Esophagus squamous epithelium (tissue), 5 donors: Measurements from ENCODE around the gene CFAP206. TPM values are rescaled to one million over a fixed set of nuclear protein-coding genes. Genes with fewer than 3 reads are reported as not detected.
"Not testable (repeated sequence)": the region's sequence is repeated elsewhere in the genome, so short reads cannot be mapped to it uniquely, and the experiment has no call there.

Source experiments
- DNase-seq: peaks from one replicate; lab custom pipeline; 2025; lab: John Stamatoyannopoulos, UW
- H3K27ac ChIP-seq, 4 donors: fragments of 200-600 bp; sonication (generic); one replicate each; pipeline ENCODE4 v1.5.1; 2016 to 2019; ENCODE audit warnings: mild to moderate bottlenecking in 1 of 4
- H3K27me3 ChIP-seq, 4 donors: fragments of 200-600 bp; sonication (generic); 1 replicate in 3 of 4; 2 replicates in 1 of 4; pipeline versions ENCODE4 v1.5.1 to v1.6.0; 2017 to 2021; ENCODE audit warnings: antibody characterized with exemption in 1 of 4
- H3K36me3 ChIP-seq, 3 donors: fragments of 200-600 bp; sonication (generic); one replicate each; pipeline ENCODE4 v1.5.1; 2016 to 2019
- H3K4me1 ChIP-seq, 3 donors: fragments of 200-600 bp; sonication (generic); one replicate each; pipeline ENCODE4 v1.5.1; 2017 to 2019
- H3K4me3 ChIP-seq, 4 donors: fragments of 200-600 bp; sonication (generic); 1 replicate in 3 of 4; 2 replicates in 1 of 4; pipeline ENCODE4 v1.5.1; 2016 to 2019; ENCODE audit warnings: mild to moderate bottlenecking in 2 of 4, moderate library complexity in 1 of 4
- H3K9me3 ChIP-seq, 3 donors: fragments of 200-600 bp; sonication (generic); one replicate each; pipeline ENCODE4 v1.5.1; 2016 to 2019
- POLR2A ChIP-seq, 4 donors: fragments of 450-650 bp; IDR thresholded peaks; one replicate each; pipeline ENCODE4 v1.6.1; 2017; ENCODE audit warnings: antibody characterized with exemption in 4 of 4, mild to moderate bottlenecking in 4 of 4, moderate library complexity in 3 of 4
- WGBS, 2 donors: methylation state at CpG; one replicate each; pipeline ENCODE4 v1.1.5; 2018; 5-methylcytosine and 5-hydroxymethylcytosine counted together
- intact Hi-C: fragments of 100-400 bp; cut with DNase I; formaldehyde crosslinking; loops from one replicate; pipeline ENCODE4 v1.15.0; 2022
- total RNA-seq, 4 donors: library from RNA; depleted of rRNA; stranded (reverse); fragments of >200 nt; gene quantifications; one replicate each; pipeline ENCODE4 v1.1.0, GENCODE V29; 2016
- TF ChIP-seq, protein P1 (sequence below), 6 experiments: fragments of 450-650 bp in 4 of 6; fragments of 200-600 bp in 2 of 6; sonication (generic) in 2 of 6; IDR thresholded peaks; one replicate each; pipeline ENCODE4 v1.5.1; 2016 to 2019; ENCODE audit warnings: antibody characterized with exemption in 6 of 6, mild to moderate bottlenecking in 4 of 6, moderate library complexity in 4 of 6
- donor health status: DM: yes; HTN: yes; CAD: no.

CFAP206 gene
- total RNA-seq, 4 donors from 2014 or later: 0.26 TPM; not detected in 3

DNA sequence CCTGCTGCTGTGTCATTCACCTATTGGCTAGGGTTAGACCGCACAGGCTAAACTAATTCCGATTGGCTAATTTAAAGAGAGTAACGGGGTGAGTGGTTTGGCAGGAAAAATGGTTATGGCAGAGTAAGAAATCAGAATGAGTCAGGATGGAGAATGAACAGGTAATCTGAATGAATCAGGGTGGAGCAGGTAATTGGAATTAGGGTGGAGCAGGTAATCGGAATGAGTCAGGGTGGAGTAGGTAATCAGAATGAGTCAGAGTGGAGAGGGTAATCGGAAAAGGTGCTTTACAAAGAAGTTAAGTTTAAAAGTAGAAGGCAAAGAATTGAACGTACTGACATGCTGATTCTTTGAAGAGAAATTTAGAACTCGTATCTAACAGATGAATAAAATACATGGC is 76.7 kb downstream of the CFAP206 start:
- H3K27ac ChIP-seq: no peak overlapping the region
- no peak for TF ChIP-seq POLR2A (IDR thresholded peaks at IDR 0.05)
- H3K4me3 ChIP-seq: no peak overlapping the region
- H3K4me1 ChIP-seq: no peaks in the 10 kb centered on the region
- intact Hi-C loops: no loop called here
- peaks cover 0 to 15% (median 12%) of the 10 kb centered on the region in 3 donors for H3K9me3 ChIP-seq
- WGBS, 2 donors: 74 to 79% methylated on average over 7 of the region's 7 CpGs
- peaks cover 0 to 20% (median 0%) of the 10 kb centered on the region in 3 donors for H3K36me3 ChIP-seq
- no peaks in the 10 kb centered on the region for H3K27me3 ChIP-seq
- no peak for DNase-seq

DNA sequence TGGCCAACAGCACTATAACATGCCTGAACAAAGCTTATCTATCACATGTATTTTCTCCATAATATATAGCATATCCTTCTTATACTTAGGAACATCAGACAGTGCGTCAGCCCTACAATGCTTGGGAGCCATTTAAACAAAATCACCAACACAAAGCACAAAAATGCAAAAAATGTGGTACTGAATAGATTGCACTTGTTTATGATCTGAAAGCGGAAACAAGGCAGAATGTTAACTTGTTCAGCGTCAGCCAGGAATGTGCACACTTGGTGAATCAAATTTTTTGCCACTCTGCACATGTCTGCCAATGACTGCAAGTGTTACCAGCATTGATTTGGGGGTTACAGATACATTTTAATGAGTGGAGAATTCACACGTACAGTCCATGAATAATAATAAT is 79.8 kb downstream of the CFAP206 start:
- Histone ChIP-seq H3K9me3 (peaks cover 0 to 15% (median 12%) of the 10 kb centered on the region in 3 donors), H3K27ac (no peak overlapping the region), H3K4me1 (no peaks in the 10 kb centered on the region), H3K36me3 (peaks cover 0 to 31% (median 0%) of the 10 kb centered on the region in 3 donors), H3K4me3 (no peak overlapping the region), H3K27me3 (no peaks in the 10 kb centered on the region)
- no peak for DNase-seq
- no peak for TF ChIP-seq POLR2A (IDR thresholded peaks at IDR 0.05)
- TF ChIP-seq, protein P1, sequence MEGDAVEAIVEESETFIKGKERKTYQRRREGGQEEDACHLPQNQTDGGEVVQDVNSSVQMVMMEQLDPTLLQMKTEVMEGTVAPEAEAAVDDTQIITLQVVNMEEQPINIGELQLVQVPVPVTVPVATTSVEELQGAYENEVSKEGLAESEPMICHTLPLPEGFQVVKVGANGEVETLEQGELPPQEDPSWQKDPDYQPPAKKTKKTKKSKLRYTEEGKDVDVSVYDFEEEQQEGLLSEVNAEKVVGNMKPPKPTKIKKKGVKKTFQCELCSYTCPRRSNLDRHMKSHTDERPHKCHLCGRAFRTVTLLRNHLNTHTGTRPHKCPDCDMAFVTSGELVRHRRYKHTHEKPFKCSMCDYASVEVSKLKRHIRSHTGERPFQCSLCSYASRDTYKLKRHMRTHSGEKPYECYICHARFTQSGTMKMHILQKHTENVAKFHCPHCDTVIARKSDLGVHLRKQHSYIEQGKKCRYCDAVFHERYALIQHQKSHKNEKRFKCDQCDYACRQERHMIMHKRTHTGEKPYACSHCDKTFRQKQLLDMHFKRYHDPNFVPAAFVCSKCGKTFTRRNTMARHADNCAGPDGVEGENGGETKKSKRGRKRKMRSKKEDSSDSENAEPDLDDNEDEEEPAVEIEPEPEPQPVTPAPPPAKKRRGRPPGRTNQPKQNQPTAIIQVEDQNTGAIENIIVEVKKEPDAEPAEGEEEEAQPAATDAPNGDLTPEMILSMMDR (IDR thresholded peaks at IDR 0.05): no peak
- intact Hi-C loops: no loop called here
- WGBS, 2 donors: 91 to 92% methylated on average over 4 of the region's 4 CpGs

DNA sequence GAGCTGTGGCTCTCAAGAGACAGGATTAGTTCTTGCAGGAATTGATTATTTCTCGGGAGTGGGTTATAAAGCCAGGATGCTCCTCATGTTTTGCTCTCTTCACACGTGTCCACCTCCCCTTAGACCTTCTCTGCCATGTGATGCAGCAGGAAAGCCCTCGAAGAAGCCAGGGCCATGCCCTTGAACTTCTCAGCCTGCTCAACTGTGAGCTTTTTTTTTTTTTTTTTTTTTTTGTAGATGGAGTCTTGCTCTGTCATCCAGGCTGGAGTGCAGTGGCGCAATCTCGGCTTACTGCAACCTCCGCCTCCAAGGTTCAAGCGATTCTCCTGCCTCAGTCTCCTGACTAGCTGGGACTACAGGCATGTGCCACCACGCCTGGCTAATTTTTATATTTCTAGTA is 81.6 kb downstream of the CFAP206 start:
- H3K27me3 ChIP-seq, DNase-seq, H3K4me3 ChIP-seq, H3K4me1 ChIP-seq, intact Hi-C loops, H3K9me3 ChIP-seq, H3K27ac ChIP-seq: not testable (repeated sequence)
- 93% methylated on average over 7 to 8 of the region's 8 CpGs for WGBS, 2 donors
- peaks cover 0 to 24% (median 0%) of the 10 kb centered on the region in 3 donors for H3K36me3 ChIP-seq

DNA sequence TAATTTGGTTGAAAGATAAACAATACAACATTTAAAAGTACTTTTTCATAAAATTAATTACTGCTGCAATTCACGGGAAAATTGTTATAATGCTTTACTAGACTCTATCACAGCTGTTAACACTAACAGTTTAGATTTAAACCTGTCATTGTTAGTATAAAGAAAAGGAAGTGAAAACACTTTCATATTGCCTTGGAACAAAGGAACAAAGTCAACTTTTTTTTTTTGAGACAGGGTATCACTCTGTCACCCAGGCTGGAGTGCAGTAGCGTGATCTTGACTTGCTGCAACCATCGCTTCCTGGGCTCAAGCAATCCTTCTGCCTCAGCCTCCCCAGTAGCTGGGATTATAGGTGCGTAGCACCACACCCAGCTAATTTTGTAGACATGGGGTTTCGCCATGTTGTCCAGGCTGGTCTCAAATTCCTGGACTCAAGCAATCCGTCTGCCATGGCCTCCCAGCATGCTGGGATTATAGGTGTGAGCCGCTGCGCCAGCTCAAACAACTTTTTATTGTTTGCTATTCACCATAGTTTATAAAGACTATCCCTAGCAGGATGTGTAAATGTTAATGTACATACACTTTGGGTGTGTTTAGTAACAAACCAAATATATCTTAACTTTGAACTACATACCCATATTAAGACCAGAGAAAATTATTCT is 87.1 kb downstream of the CFAP206 start:
- no peaks in the 10 kb centered on the region for H3K4me1 ChIP-seq
- H3K27ac ChIP-seq: no peak overlapping the region
- intact Hi-C loops: no loop called here
- H3K36me3 ChIP-seq: peaks cover 0 to 35% (median 0%) of the 10 kb centered on the region in 3 donors
- no peak for DNase-seq
- no peak overlapping the region for H3K4me3 ChIP-seq
- TF ChIP-seq POLR2A (IDR thresholded peaks at IDR 0.05): no peak
- TF ChIP-seq, protein P1 (IDR thresholded peaks at IDR 0.05): no peak
- H3K27me3 ChIP-seq: no peaks in the 10 kb centered on the region
- WGBS, 2 donors: 92% methylated on average over 8 of the region's 8 CpGs
- no peaks in the 10 kb centered on the region for H3K9me3 ChIP-seq

DNA sequence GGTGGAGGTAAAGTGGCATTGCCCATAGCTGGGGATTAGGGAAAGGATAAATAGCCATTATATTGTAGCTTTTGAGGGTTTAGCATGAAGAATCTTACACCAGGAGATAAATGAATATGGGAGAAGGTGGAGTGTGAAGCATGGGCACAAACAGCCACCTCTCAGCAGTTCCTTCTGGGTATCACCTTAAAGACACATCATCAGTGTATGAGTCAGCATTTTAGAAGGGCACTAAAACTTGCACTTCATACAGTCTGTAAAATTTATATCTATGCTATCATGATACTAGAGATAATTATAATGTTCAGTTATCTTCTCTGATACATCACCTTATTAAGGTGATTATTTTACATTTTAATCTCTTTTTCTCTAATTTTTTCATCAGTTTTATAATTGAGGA is 90.3 kb downstream of the CFAP206 start:
- intact Hi-C loops: no loop called here
- DNase-seq: no peak
- Histone ChIP-seq H3K4me1 (no peaks in the 10 kb centered on the region), H3K27me3 (no peaks in the 10 kb centered on the region), H3K4me3 (no peak overlapping the region), H3K9me3 (no peaks in the 10 kb centered on the region), H3K27ac (no peak overlapping the region), H3K36me3 (peaks cover 0 to 45% (median 0%) of the 10 kb centered on the region in 3 donors)
- TF ChIP-seq, protein P1 (IDR thresholded peaks at IDR 0.05): no peak
- TF ChIP-seq POLR2A (IDR thresholded peaks at IDR 0.05): no peak

DNA sequence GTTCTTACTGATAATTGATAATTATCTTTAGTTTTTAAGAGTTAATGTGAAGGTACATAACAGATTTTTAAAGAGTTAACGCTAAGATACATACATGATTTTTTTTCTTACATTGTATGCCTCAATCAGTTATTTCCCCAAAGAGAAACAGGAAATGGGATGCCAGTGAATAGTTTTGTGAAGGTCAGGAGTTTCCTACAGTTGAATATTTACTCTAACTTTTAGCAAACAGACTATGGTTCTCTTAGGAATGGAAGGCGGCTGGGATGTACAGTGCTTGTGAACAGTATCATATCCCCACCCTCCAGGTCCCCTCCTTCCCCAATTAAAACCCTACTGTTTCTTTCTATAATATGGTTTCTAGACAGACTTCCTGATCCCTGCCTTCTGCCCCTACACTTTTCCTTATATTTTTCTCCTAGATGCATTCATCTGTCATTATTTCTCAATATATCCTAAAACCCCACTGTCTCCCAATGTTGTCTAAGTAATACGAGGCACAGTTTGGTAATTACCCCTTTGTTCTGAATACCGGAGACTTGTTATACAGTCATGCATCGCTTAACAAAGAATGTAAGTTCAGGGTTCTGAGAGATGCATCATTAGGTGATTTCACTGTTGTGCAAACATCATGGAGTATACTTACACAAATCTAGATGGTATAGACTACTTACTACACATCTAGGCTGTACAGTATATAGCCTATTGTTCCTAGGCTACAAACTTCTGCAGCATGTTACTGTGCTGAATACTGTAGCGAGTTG is 94.2 kb downstream of the CFAP206 start:
- H3K4me3 ChIP-seq: no peak overlapping the region
- WGBS, 2 donors: 82 to 87% methylated on average over 6 of the region's 6 CpGs
- intact Hi-C loops: no loop called here
- H3K9me3 ChIP-seq: no peaks in the 10 kb centered on the region
- no peaks in the 10 kb centered on the region for H3K4me1 ChIP-seq
- H3K27ac ChIP-seq: no peak overlapping the region
- no peaks in the 10 kb centered on the region for H3K27me3 ChIP-seq
- H3K36me3 ChIP-seq: peaks cover 0 to 68% (median 0%) of the 10 kb centered on the region in 3 donors
- TF ChIP-seq, protein P1 (IDR thresholded peaks at IDR 0.05): no peak
- TF ChIP-seq POLR2A (IDR thresholded peaks at IDR 0.05): no peak
- no peak for DNase-seq
